HPDE6-E6E7 (cell line): ENCODE data around the gene EZH1.

Experiments
- DNase-seq: peaks from one replicate; pipeline ENCODE4 v3.0.0; 2011; ENCODE audit warnings: missing footprints; ENCODE audit errors: extremely low spot score

The EZH1 gene

DNA sequence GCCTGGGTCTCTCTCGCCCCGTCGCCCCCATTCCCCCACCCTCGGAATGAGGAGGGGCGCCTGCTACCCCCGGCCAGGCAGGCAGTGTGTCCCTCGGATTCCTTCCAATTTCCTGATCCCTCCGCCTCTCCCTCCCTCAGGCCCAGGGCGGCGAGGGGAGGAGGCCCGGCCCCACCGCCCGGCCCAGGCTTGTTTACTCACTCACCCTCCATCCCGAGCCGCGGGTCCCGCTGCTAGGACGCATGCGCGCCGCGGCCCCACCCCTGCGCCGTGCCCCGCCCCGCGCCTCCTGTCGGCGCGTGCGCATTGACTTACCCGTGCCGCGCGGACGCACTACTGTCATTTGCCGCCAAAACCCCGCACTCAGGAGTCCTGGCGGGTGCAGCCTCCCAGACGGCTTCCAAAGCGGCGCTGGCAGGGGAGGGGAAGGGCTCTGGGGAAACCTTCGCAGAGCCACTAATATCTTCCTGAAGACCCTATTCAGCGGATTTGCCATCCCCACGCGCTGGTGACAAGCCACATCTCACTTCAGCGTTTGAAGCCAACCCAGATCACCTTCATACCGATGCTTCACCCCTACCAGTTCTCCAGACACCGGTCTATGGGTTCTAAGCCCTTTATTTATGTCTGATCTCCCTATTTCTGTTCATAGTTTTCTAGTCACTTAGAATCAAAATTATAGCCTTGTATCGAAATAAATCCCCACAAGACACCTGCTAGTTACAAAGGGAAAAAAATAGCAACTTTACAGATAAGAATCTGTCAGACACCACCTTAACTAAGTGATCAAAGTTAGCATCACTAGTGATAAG, at the start of gene EZH1:
EZH1 (minus strand) TSS at position 235 of the 812 bp plus-strand sequence. CDS start 16,099 bp downstream, outside the sequence.
- peak; percentile 100 for DNase-seq

- no peak for DNase-seq
Observed at GRCh38 chr17:42792545-42792944, 47.7 kb upstream of the EZH1 start.

GRCh38 chr17:42791948-42792347, 47.1 kb upstream of the EZH1 start:
- no peak for DNase-seq

DNA sequence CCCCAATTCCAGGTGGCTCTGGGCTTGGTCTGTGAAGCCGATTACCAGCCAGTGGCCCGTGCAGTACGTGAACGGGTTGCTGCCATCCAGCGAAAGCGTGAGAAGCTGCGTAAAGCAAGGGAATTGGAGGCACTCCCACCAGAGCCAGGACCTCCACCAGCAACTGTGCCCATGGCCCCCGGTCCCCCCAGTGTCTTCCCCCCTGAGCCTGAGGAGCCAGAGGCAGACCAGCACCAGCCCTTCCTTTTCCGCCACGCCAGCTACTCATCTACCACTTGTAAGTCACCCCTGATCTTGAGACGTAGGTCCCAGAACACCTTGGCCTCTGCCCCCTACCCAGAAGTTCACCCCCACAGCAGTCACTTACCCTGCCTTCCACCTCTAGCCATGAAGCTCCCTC, 42.4 kb upstream of the EZH1 start:
- no peak for DNase-seq

GRCh38 chr17:42784811-42785592, 40.2 kb upstream of the EZH1 start:
- no peak for DNase-seq

DNA sequence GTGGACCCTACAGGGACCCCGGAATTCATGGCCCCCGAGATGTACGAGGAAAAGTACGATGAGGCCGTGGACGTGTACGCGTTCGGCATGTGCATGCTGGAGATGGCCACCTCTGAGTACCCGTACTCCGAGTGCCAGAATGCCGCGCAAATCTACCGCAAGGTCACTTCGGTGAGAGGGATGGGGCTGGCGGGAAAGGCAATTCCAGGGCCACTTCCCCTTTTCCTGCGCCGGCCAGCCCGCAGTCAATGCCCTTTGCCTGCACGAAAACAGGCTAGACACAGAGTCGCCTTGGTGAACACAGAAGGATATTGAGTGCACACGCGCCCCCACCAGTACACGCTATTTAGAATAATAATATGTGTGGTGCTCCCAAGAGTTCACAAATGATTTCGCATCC, 39.6 kb upstream of the EZH1 start:
- DNase-seq, result no peak

GRCh38 chr17:42783791-42784138, 38.9 kb upstream of the EZH1 start:
- DNase-seq, result no peak

- peak; percentile 59 for DNase-seq
Observed at GRCh38 chr17:42783062-42783790, 38.4 kb upstream of the EZH1 start.

DNA sequence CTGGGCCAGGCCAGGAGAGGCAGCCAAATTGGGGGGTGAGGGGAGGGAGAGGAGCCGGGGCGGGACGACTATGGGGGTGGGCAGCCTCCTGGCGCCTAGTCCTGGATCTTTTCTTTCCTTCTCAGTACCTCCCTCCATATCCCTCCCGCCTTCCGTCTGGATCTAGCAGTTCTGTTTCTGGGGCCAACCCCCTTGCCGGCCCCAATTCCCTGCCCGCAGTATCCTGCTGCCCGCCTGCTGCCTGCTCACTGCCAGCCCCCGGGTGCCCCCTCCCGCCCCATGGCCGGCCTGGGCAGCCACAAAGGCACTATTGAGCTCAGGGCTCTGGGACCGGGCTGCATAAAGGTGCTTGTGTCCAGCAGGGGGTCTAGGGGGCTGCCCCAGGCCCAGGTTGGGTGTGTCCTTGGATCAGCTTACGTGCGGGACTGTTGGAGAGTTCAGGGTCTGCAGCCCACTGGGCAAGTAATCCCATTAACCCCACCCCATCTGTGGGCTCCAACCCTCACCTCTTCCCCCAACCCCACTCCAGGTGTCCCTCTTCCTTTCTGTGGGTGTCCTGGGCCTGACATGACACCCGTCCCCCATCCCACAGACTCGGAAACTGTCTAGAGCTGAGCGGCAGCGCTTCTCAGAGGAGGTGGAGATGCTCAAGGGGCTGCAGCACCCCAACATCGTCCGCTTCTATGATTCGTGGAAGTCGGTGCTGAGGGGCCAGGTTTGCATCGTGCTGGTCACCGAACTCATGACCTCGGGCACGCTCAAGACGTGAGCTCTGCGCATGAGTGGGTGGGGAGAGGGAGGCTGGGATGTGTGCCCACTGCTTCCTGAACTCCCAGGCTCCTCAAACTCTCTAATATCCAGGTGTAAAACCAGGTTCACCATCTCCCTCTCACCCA, 37.6 kb upstream of the EZH1 start:
- no peak for DNase-seq

- DNase-seq, result no peak
Observed at GRCh38 chr17:42781639-42782165, 36.9 kb upstream of the EZH1 start.

GRCh38 chr17:42780851-42781638, 36.2 kb upstream of the EZH1 start:
- no peak for DNase-seq

GRCh38 chr17:42779936-42780850, 35.4 kb upstream of the EZH1 start, which contains the start of gene WNK4:
WNK4 (plus strand) TSS chr17:42780610; CDS start chr17:42780699, 89 bp downstream.
- no peak for DNase-seq

- DNase-seq, result no peak
Observed at GRCh38 chr17:42779304-42779935, 34.6 kb upstream of the EZH1 start.

GRCh38 chr17:42778570-42778969, 33.7 kb upstream of the EZH1 start:
- DNase-seq, result no peak

- no peak for DNase-seq
Observed at GRCh38 chr17:42775534-42776098, 30.8 kb upstream of the EZH1 start.

DNA sequence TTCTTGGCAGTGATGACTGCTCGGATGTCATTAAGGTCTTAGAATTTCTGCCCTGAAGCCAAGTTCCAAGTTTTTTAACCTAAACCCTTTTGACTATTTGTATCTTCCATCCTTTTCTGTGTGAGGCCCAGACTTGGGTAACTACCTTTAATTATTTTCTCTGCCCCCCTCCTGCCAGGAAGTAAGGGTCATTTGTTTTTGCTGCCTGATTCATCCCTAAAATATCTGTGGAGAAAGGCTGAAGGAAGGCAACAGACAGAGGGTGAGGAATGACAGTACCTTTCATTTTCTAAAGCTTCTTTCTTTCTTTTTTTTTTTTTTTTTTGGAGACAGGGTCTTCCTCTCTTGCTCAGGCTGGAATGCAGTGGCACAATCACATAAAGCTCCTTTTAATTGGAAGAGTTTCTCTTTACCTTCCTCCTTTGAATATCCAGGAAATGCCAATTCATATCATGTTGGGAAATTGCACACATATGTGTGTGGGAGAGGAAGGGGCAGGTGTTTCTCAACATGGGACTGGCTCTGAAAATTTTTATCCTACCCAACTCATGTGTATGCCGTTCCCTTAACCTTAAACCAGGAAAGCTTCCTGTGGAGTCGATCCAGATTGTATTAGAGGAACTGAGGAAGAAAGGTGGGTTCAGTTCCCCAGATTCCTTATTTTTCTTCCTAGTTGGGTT, 29.4 kb upstream of the EZH1 start:
- no peak for DNase-seq

DNA sequence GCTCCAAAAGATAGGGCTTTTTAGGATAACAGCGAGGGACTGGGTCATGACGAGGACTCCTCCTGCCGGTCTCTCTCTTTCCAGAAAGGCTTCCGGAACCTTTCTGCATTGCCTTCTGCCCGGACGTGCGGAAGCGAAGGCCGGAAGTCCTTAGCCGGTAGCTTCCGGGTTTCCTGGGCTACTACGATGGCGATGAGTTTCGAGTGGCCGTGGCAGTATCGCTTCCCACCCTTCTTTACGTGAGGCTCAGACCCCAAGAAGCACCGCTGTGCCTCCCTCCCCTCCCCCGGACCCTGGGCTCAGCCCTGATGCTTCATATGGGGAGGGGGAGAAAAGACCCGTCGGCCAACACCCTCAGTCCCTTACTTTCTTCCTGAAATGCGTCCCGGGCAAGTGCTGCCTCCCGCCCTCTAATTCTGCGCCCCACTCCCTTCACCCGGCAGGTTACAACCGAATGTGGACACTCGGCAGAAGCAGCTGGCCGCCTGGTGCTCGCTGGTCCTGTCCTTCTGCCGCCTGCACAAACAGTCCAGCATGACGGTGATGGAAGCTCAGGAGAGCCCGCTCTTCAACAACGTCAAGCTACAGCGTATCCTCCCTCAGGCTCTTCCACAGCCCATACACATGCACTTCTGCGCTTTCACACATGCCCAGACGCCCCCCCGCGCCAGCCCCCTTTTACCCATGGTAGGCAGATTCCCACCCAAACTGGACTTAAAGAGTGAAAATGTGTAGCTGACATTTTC, 28.6 kb upstream of the EZH1 start, which contains the start of gene VPS25:
VPS25 (plus strand) TSS at position 160 of the 746 bp plus-strand sequence; CDS start at position 187, 27 bp downstream.
- peak; percentile 87 for DNase-seq
